Measurements from ENCODE around the gene PLEKHG2.
"Not testable (repeated sequence)": the region's sequence is repeated elsewhere in the genome, so short reads cannot be mapped to it uniquely, and the experiment has no call there.

Gene PLEKHG2

GRCh38 chr19:39445196-39446111, 33.0 kb downstream of the PLEKHG2 start, which contains the start of gene SUPT5H:
TSS of gene SUPT5H (plus strand) at chr19:39445582. CDS start at chr19:39445891, 309 bp downstream.
- DNase-seq (ENCODE audit: low read depth in 2 of 2), result peak; percentile 91 to 95

GRCh38 chr19:39446365-39447084, 34.1 kb downstream of the PLEKHG2 start:
- DNase-seq (ENCODE audit: low read depth in 2 of 2), result no peak

GRCh38 chr19:39448271-39448670, 35.8 kb downstream of the PLEKHG2 start:
- no peak for DNase-seq (ENCODE audit: low read depth in 2 of 2)

- DNase-seq (ENCODE audit: low read depth in 2 of 2), result no peak
Observed at GRCh38 chr19:39449116-39449797, 36.8 kb downstream of the PLEKHG2 start.

- DNase-seq (ENCODE audit: low read depth in 2 of 2), result not testable (repeated sequence)
Observed at GRCh38 chr19:39451257-39451656, 38.8 kb downstream of the PLEKHG2 start.

- no peak for DNase-seq (ENCODE audit: low read depth in 2 of 2)
Observed at GRCh38 chr19:39463403-39463802, 50.9 kb downstream of the PLEKHG2 start.

- no peak for DNase-seq (ENCODE audit: low read depth in 2 of 2)
Observed at GRCh38 chr19:39465956-39466747, 53.7 kb downstream of the PLEKHG2 start.

GRCh38 chr19:39467941-39468340, 55.5 kb downstream of the PLEKHG2 start:
- DNase-seq (ENCODE audit: low read depth in 2 of 2), result no peak

GRCh38 chr19:39469036-39469435, 56.6 kb downstream of the PLEKHG2 start:
- DNase-seq (ENCODE audit: low read depth in 2 of 2), result no peak

GRCh38 chr19:39469567-39469966, 57.1 kb downstream of the PLEKHG2 start:
- DNase-seq (ENCODE audit: low read depth in 2 of 2), result no peak

GRCh38 chr19:39470724-39471339, 58.4 kb downstream of the PLEKHG2 start:
- no peak for DNase-seq (ENCODE audit: low read depth in 2 of 2)

GRCh38 chr19:39471756-39472536, 59.5 kb downstream of the PLEKHG2 start:
- no peak for DNase-seq (ENCODE audit: low read depth in 2 of 2)

- DNase-seq (ENCODE audit: low read depth in 2 of 2), result no peak
Observed at GRCh38 chr19:39472746-39473442, 60.4 kb downstream of the PLEKHG2 start.

GRCh38 chr19:39473443-39473960, 61.0 kb downstream of the PLEKHG2 start:
- DNase-seq (ENCODE audit: low read depth in 2 of 2), result no peak

- peak; percentile 76 to 77 for DNase-seq (ENCODE audit: low read depth in 2 of 2)
Observed at GRCh38 chr19:39474139-39474620, 61.7 kb downstream of the PLEKHG2 start.

- DNase-seq (ENCODE audit: low read depth in 2 of 2), result no peak
Observed at GRCh38 chr19:39475748-39476147, 63.3 kb downstream of the PLEKHG2 start.
